ENCODE measurements around the gene ZNF519.
A peak's percentile ranks its signal among the peaks of the same experiment; 100 is the strongest.

The ZNF519 gene

DNA sequence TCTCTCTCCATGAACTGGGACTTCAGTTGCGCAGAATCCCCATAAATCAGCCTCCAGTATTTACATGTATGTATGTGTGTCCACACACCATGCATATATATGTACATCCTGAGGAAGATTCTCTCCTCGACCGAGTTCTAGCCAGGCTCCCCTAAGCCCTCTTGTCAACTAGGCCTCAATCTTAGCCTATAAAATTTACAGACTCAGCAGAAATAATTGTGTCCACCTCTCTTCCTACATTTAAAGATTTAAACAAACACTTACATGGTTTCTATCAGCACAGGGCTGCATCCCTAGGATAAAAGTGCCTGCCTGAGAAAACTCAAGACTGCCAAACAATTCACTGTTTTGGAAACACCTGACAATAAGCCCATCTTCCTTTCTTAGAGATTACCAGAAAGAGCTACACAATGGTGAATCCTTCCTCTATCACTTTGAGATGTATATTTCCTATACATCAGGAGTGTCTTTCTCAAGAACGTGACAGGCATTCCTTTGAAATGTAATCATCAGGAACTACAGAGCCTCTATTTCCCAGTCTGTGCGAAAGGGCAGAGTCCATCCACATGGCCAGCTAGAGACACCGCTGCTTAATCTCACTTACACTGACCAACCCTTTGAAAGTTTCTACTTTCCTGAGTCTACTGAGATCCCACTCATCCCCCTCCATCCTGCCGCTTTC is 39.5 kb downstream of the ZNF519 start:
- DNase-seq = no peak

DNA sequence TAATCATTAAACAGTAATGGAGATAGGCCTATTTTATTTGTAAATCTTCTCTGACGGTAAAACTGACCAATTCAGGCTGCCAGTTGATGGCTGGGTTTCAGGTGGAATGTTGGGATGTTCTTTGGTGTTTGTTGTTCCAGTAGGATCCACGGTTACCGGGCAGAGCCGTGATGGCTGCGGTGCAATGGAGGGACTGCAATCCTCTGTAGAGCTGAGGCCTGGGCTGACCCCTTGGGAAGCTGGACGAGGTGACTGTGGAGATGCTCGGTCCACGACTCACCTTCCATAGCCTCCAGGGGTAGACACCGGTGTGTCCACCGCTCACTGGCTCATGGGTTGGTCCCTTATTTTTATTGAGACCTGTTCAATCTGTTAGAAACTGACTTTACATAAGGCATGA is 42.5 kb downstream of the ZNF519 start:
- no peak for DNase-seq

DNA sequence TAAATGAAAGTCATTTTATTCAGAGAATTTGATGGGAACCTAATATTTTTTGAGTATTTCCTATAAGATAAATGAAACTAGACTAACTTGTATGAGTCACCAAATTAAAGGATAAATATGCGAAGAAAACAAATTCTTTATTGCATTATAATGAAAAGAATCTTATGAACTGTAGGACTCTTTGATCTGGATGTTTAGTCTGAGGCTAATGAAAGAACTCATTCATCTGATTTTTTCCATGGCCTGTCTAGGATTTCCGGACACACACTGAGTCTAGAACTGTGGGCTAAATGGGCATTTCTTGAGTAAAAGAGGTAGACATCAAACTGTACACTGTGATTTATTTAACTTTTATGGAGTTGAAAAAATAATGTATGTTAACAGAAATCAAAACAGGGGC is 43.0 kb downstream of the ZNF519 start:
- DNase-seq = no peak

DNA sequence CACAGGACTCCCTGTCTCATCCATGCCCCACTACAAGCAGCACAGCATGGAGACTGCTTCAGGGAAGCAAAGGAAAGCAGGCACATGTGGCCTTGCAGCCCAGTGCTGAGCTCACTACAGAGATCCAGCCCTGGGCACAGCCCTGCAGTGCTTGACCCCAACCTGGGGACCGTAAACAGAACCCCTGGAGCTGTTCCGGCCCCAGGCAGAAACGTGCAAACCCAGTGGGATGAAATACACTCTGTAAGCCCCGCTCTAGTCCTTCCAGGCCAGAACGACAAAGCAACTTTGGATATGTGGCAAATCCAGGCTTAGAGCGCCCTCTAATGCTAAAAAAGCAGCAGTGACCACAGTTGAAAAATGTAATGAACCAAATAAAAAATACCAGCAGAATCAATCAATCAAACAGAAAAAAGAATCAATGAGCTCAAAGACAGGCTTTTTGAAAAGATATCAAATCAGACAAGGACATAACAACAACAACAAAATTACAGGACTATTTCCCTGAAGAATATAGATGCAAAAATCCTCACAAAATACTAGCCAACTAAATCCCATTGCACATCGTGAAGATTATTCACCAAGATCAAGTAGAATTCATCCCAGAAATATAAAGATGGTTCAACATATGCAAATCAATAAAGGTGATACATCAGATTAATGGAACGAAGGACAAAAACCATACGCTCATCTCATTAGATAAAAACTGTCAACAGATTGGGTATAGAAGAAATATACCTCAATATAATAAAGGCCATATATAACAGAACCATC is 45.6 kb downstream of the ZNF519 start:
- no peak for DNase-seq

DNA sequence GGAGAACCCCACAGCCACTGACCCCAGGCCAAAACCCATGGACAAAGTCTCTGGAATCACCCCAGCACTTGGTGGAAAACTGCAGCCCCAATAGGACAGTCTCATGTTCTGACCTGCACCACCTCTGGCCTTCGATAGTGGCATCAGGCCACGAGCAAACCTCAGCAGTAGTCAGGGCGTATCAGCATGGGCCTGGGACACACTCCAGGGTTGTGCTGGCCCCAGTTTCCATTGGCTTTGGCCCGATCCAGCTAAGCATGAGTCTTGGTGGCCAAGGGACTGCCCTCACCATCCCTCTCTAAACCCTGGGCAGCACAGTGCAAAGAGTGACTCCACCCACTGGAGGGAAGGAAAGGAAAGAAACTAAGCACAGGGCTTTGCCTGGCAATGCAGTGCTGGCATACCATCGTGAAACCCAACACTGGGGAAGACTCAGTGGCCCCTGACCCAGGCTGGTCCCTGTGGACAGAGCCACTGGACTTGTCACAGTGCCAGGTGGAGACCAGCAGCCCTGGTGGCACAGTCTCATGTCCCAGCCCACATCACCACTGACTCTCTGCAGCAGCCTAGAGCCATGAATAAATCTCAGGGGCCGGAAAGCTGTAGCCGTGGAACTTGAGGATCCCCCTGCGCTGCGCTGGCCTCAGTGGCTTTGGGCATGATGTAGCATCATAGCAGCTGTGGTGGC is 46.3 kb downstream of the ZNF519 start:
- DNase-seq = no peak

DNA sequence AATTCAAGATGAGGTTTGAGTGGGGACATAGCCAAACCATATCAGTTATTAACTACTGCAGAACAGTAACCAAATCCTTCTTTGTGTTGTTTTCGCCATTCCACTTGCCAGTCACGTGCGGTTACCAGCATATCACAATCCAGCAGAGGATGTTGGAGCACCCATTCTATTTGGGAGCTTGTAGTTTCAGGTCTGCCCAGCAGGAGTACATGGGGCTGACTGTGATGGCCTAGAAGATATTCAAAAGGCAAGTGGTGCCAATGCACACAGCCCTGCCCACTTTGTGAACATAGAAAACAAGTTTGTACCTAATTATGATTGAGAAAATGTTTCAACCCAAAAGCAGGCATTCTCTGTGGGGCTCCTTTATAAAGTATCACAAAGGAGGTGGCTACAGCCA is 57.0 kb downstream of the ZNF519 start:
- no peak for DNase-seq

DNA sequence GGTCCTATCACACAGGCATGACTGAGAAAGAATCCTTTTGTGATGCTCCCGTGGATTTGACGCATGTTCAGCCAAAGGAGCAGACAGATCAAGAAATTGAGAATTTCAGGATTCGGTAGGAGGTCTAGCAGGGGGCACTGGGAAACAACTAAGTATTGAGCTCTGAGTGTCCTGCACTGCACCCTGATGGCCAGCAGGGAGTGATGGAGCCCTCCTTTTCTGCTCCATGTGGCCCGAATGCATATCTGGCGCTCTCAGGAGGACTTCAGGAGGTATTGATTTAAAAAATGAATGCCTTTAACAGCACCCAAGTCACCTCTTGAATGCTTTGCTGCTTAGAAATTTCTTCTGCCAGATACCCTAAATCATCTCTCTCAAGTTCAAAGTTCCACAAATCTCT is 58.0 kb downstream of the ZNF519 start:
- DNase-seq = peak; percentile 21

DNA sequence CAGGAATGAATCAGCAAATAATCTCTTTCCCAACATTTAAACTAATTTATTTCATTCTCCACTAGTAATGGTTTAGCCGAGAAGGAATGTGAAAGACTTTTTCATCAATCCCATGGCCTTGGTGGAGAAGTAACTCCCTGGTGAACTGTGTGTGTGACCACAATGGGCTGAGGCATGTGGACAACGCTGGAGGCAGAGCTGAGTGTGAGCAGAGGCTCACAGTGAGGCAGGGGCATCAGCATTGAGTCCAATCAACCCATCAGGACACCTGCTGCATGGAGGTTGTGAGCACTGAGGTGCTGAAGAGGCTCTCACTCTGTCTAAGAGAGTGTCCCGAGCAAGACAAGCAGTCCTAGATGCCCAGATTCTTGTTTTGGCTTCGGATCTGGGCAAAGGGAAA is 78.6 kb downstream of the ZNF519 start:
- no peak for DNase-seq
